ENCODE data around the gene ARL2.
"Not testable (repeated sequence)": the region's sequence is repeated elsewhere in the genome, so short reads cannot be mapped to it uniquely, and the experiment has no call there.

ARL2 gene

DNA sequence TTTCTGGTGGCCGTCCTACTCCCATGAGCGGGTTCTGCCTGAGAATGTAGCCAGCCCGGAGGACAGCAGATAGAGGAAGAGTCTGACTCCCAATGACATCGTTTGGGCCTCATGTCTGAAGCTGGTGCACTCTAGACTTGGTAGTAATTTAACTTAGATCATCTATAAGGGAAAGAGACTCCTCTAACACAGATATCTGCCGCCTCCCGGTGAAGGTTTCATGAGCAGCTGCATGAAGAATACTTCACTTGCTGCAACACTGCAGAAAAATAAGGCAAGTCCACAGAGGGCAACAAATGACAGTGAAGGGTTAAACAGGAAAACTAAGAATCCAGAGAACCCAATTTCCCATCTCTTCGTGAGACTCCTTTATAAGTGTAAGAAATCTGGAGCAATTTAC lies 5.9 kb upstream of the ARL2 start:
- no peak for DNase-seq (ENCODE audit: low read depth)

DNA sequence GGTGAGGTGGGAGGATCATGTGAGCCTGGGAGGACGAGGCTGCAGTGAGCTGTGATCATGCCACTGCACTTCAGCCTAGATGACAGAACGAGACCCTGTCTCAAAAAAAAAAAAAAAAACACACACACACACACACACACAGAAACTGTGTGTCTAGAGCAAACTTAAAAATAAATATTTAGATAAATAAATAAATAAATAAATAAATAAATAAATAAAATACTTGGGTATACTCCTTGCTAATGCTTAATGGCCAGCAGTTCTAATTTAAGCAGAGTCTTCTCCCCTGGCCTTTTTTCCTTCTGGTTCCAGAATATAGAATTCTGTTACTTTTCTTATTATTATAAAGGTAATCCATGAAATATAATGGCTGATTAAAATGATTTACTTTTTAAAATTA lies 5.1 kb upstream of the ARL2 start:
- no peak for DNase-seq (ENCODE audit: low read depth)

DNA sequence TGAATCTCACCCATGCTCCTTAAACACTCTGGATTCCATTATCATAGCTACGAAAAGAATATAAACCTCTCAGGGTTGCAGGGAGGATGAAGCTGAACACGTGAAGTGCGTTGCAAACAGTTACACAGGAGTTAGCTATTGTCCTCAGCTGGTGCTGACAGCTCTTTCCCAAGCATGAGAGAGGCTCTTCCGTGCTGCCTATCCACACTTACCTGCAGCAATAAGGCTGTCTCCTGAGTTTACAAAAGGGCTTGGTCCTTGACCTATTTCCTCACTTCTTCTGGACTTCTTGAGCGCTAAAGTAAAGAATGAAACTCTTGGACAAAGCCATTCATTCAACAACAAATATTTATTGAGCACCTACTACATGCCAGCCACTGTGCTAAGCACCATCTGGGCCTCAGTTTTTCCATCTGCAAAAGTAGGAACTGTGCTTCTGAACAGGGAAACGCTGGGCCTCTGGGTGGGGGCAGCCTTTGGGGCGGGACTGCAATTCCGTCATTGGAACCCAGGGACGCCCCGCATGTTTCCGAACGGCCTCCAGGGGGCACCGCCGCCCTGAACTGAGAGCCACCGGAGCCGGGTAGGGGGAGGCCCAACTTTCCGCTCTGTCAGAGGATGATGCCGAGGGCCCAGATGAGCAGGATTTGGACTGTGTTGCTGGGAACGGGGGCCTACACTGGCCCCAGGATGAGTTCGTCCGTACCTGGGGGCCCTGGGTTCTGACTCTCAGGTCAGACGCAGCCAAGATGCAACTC lies 651 bp upstream of the ARL2 start:
- peak; percentile 80 for DNase-seq (ENCODE audit: low read depth)

DNA sequence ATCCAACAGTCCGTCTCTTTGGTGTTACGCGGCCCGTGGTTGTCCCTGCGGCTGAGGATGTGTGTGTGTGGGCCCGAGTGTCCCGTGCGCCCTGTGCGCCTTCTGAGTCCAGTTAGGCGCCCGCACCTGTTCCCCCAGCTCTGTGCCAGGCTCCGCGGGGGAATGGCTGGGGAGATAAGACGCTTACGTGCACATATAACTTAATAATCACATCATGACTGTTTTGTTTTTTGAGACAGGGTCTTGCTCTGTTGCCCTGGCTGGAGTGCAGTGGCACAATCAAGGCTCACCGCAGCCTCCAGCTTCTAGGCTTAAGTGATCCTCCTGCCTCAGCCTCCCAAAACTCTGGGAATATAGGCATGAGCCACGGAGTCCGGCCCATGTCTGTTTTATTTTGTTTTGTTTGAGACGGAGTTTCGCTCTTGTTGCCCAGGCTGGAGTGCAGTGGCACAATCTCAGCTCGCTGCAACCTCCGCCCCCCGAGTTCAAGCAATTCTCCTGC lies 817 bp downstream of the ARL2 start:
- no peak for DNase-seq (ENCODE audit: low read depth)

DNA sequence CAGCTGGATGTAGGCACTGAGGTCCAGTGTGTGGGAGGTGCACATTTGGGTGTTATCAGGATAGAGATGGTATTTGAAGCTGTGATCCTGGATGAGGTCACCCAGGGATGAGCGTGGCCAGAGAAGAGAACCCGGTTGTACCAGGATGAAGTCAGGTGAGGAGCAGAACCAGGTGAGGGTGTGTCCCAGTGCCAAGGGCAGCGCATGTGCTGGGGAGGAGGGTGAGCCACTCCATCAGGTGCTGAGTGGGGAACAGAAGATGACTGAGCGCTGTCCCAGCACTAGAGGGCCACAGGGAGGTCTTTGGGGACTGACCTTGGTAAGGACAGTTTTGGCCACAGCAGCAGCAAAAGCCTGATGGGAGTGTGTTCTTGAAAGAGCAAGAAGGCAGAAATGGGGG lies 2.7 kb downstream of the ARL2 start:
- no peak for DNase-seq (ENCODE audit: low read depth)

DNA sequence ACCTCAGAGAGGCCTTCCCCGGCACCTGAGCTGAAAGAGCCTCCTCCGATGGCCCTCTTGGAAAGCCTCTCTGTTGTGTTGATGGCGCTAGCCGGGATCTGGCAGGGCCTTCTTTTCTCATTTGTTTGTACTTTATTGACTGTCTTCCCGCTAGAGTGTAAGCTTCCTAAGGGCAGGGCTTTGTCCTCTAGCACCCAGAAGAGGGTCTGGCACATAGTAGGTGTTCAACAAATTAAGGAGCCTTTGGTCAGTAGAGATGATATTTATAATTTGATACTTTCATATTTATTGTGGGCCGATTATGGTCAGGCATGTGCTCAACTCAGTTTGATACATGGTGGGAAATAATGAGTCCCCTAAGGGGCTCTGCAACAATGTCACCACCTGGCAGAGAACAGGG lies 4.0 kb downstream of the ARL2 start:
- DNase-seq (ENCODE audit: low read depth) = no peak

DNA sequence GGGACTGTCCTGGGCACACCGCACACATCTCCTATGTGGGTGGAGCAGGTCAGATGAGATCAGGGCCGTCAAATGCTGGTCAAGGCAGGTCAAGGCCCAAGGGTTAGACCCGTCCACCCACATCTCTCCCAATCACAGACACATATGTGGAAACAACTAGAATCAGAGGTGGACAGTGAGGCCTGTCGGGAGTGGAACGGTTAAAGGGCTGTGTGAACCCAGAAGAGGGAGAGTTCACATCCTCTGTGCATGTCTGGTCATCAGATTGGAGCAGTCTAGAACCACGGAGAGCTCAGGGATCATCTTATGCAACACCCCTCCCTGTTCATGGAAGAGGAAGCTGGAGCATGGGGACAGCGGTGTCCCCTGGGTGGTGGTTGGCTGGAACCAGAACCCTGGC lies 5.9 kb downstream of the ARL2 start:
- DNase-seq (ENCODE audit: low read depth) = no peak

DNA sequence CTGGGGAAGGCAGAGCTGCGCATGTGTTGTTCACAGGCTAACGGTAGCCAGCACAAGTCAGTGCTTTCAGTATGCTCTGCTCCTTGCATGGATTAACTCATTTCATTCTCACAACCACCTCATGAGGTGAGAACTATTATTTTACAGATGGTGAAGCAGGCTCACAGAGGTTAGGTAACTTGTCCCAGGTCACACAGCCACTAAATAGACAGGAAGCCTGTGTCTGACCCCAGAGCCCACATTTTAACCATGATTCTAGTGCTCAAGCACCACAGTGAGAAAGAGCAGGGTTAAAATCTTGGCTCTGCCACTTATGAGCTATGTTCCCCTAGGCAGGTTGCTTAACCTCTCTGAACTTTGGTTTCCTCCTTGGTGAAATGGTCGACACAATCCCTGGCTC lies 7.0 kb downstream of the ARL2 start:
- DNase-seq (ENCODE audit: low read depth) = no peak

DNA sequence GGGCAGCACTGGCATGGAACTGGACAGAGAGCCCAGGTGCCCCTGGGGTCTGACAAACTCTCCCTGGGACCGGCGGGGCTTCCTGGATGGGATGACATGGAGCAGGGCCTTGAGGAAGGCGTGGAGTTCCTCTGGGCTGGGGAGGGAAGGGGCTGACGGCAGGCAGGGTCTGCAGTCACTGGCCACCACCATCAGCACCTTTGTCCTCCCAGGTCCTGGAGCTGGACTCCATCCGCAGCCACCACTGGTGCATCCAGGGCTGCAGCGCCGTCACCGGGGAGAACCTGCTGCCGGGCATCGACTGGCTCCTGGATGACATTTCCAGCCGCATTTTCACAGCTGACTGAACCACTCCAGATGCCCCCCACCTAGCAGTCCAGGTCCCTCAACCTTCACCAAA lies 7.5 kb downstream of the ARL2 start:
- DNase-seq (ENCODE audit: low read depth) = no peak

DNA sequence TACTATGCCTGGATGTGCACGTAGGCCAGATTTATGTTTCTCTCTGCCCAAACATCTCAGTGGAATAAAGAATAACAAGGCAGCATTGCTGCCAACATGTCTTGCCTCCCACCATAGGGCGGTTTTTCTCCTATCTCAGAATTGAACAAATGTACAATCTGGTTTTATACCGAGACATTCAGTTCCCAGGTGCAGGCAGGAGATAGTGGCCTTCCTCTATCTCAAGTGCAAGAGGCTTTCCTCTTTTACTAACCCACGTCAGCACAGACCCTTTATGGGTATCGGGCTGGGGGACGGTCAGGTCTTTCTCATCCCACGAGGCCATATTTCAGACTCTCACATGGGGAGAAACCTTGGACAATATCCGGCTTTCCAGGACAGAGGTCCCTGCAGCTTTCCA lies 9.5 kb downstream of the ARL2 start:
- DNase-seq (ENCODE audit: low read depth) = not testable (repeated sequence)

DNA sequence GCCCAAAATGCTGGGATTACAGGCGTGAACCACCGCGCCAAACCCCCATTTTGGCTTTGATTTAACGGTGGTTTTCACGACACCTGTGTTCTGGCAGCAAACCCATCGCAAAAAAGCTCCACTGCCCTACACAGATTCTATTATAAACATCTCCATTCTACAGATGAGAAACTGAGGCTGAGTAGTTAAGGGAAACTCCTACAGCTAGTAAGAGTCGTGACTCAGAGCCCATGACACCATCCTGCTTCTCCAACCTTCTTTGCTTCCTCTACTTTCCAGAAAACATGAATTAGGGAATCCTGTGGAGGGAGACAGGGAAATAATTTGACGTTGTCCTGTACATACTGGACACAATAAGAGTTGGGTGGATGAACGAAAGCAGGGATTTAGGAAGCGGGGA lies 12.8 kb downstream of the ARL2 start:
- no peak for DNase-seq (ENCODE audit: low read depth)

DNA sequence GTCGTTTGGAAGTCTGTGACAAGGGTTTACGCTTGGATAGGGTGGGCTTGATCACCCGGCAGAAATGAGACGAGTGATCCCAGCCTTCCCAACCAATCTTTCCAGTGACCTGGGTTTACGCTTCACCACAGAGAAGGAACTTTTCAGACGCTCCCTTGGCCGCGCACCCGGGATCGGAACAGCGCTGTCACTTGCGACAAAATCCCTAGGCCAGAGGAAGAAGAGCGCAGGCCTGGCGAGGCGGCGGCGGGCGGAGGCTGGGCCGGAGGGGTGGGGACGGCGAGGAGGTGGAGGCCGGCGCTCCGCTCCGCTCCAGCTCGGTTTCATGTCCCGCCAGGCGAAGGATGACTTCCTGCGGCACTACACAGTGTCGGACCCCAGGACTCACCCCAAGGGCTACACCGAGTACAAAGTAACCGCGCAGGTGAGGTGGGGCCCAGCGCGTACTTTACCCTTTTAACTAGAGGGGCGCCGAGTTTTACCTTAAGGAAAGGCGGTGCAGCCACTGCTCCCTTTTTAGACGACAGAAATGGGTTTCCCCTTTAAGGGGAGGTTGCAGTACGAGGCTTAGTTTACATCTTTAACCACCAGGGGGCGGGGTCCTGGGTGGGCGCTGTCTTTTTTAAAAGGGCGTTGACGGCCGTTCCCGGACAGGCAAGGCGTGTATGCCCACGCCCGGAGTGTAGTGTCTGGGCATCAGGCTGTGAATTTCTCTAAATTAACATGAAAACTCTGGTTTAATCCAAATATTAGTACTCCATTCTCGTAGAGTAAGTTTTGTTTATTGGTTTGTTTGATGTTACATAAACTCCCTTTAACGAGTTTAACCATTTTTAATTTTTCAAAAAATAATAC lies 13.5 kb downstream of the ARL2 start, which contains the start of gene SNX15:
TSS of gene SNX15 (plus strand) at position 227 of the 855 bp plus-strand sequence. CDS start at position 326, 99 bp downstream.
- DNase-seq (ENCODE audit: low read depth) = peak; percentile 79

DNA sequence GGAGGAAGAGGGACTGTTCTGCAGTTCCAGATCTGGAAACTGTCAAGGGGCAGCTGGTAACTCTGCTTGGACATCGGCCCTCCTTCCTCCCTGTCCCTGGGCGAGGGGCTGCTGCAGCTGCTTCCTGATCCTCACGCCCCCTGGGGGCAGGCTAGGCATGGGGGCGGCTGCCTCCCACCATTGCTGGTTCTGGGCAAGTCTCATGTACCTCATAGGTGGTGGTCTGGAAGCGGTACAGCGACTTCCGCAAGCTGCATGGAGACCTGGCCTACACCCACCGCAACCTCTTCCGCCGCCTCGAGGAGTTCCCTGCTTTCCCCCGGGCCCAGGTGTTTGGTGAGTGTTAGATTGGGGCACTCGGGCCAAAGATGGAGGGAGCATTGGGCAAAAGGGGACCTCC lies 18.3 kb downstream of the ARL2 start:
- DNase-seq (ENCODE audit: low read depth) = no peak

DNA sequence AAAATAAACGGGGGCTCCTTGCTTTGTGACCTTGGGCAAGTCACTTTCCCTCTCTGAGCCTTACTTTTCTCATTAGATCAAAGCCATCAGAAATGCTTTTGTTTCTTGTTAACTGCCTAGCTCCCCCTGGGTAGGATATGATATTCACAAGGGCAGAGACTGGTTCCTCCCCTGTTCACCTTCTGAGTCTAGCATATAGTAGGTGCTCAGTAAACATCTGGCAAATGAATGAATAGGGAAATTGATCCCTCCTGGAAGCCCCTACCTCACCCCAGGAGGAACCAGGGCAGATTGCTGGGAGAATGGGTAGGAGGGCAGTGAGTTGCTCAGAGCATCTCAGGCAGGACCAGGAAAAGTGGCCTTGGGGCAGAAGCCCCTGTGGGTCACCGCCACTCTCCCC lies 20.5 kb downstream of the ARL2 start:
- no peak for DNase-seq (ENCODE audit: low read depth)

DNA sequence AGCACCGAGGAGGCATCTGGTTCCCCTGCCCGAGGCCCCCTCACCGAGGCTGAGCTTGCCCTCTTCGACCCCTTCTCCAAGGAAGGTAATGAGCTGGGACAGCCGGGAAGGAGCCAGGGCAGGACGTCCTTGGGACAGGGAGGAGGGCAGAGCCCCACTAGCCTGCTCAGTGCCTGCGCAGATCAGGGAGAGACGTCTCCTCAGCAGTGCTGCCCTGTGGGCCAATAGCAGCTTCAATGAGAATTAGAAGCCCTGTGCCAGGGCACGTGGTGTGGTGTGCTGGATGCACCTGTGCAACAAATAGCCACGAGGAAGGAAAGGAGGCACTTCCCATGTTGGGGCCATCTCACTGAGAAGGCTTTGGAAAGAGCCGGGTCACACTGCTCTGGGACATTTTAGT lies 21.6 kb downstream of the ARL2 start:
- no peak for DNase-seq (ENCODE audit: low read depth)

DNA sequence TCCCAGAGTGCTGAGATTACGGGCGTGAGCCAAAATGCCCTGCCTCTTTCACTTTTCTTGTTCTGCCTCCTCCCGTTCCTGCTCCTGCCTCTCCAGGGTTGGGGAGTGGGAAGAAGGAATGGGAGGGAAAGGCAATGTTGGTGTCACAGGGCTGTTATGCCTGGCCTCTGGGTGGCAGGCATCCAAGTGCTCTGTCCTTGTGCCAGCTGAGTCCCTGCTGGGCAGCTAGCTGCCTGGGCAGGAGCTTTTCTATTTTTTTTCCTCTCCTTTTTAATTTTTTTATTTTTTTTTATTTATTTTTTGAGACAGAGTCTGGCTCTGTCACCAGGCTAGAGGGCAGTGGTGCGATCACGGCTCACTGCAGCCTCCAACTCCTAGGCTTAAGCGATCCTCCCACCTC lies 23.0 kb downstream of the ARL2 start:
- no peak for DNase-seq (ENCODE audit: low read depth)

DNA sequence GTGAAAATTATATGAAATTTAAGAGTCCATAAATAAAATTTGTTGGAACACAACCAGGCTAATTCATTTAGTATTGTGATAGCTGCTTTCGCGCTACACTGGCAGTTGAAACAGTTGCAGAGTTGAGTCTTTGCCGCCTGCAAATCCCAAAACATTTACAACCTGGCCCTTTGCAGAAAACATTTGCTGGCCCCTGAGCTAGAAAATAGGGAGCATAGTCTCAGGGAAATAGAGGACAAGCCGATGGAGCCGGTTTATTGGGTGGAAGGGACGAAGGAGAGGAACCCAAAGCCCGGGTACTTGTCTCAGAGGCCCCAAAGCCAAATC lies 26.5 kb downstream of the ARL2 start:
- DNase-seq (ENCODE audit: low read depth) = no peak

DNA sequence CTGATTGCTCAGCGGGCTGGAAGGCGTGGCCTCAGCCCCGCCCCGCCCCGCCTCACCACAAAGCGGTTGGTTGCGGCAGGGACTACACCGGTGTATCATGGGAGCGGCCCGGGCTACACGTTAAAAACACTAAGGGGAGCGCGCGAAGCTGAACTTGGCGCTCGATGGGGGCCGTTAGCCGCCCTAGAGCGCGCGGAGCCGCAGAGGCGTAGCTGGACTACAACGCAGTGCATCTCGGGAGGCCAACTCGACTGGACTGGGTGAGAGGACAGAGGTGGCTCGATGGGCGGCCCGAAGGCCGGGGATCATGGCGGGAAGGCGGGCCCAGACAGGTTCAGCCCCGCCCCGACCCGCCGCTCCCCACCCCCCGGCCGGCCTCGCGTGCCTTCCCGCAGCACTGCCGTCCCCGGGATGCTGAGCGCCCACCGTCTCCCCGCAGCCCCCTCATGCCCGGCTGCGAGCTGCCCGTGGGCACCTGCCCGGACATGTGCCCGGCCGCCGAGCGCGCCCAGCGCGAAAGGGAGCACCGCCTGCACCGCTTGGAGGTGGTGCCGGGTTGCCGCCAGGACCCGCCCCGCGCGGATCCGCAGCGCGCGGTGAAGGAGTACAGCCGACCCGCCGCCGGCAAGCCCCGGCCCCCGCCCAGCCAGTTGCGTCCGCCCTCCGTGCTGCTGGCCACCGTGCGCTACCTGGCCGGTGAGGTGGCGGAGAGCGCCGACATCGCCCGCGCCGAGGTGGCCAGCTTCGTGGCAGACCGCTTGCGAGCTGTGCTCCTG lies 27.1 kb downstream of the ARL2 start, which contains the start of gene SAC3D1:
TSS of gene SAC3D1 (plus strand) at position 364 of the 776 bp plus-strand sequence. CDS start at position 447, 83 bp downstream.
- peak; percentile 64 for DNase-seq (ENCODE audit: low read depth)

DNA sequence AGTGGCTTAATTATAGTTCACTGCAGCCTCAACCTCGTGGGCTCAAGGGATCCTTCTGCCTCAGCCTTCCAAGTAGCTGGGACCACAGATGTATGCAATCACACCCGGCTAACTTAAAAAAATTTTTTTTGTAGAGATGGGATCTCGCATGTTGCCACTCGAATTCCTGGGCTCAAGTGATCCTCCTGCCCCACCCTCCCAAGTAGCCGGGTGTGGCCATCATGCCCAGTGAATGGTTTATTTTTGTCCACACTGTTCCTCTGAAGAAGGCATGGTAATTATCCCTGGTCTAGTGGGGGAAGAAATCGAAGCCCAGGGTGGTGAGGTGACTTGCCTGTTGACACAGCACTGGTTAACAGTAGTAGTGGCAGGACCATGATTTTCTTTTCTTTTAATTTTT lies 28.9 kb downstream of the ARL2 start:
- DNase-seq (ENCODE audit: low read depth) = no peak

DNA sequence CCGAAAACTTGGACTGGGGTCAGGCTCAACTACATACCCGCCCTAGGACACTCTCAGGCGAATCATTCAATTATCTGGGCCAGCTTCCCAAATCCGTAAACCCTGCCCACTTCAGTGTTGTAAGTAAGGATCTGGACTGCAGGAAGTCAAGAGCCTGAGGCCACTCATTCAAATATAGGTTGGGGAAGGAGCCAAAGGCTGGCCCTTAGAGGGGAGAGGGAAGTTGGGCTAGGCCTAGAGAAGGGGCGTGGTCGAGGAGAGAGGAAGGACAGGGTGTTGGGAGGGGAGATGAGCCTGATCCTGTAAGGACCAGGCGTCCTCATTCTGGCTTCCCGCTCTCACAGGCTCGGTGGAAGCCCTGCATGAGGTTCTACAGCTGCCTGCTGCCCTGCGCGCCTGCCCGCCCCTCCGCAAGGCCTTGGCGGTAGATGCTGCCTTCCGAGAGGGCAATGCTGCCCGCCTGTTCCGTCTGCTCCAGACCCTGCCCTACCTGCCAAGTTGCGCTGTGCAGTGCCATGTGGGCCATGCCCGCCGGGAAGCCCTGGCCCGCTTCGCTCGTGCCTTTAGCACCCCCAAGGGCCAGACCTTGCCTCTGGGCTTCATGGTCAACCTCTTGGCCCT lies 30.0 kb downstream of the ARL2 start:
- DNase-seq (ENCODE audit: low read depth) = no peak

DNA sequence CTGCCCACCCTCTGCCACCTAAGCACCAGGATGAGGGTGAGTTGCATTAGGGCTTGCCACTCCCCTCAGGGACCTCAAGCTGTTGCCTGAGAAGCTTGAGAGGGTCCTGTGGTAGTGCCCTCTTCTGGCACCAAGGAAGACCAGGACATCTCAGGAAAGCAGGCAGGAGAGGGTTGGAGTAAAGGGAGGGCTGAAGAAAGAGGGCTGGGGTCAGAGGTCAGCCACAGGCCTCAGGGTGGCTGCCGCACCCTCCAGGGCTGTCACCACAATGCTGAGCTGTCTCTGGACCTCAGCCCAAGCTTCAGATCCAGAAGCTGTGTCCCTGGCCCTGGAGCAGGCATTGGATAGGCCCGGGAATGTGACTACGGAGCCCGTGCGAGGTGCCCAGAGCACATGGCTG lies 31.1 kb downstream of the ARL2 start:
- no peak for DNase-seq (ENCODE audit: low read depth)

DNA sequence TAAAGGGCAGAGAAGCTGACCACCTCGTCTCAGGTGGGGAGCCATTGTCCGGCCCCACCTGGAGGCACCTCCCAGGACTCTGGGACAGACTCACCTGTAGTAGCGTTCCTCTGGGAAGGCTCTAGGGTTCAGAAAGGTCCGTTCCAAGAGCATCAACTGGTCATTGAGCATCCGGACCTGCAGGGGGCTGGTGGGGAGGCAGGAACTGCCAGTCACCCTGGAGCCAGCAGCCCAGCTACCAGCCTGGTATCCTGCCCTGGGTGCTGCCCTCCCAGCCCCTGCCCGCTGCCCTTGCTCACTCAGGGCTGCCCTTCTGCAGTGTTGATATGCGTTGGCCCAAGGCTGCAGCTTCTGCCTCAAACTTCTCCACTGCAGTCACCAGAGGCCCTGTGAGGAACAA lies 31.8 kb downstream of the ARL2 start:
- DNase-seq (ENCODE audit: low read depth) = no peak
